Measurements from ENCODE around the gene OR2T1.

OR2T1 gene

DNA sequence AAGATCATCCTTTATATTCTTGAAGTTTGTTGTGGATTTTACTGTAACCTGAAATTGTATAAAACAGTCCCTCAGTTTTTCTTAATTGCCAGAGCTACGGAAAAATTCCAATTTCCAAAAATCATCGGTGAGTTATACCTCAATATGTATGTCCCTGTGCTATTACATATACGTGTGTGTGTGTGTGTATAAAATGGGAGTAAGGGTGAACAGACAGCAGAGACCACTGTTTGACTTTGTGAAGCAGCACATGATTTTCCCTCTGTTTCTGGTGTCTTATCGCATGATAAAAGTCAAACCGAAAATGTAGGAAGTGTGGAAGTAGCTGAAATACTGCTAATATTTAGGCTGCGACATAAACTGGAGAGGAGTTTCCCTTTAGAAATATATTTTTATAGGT lies 1.2 kb downstream of the OR2T1 start:
- H3K36me3 ChIP-seq (ENCODE audit: control insufficient read depth, insufficient read depth, low read length) = no peaks in the 10 kb centered on the region
- peak; percentile 72 for DNase-seq
- no peak overlapping the region for H4K5ac ChIP-seq (ENCODE audit: low read length)
- H2BK5ac ChIP-seq (ENCODE audit: low read length) = no peak overlapping the region
- no peak overlapping the region for H2AK5ac ChIP-seq (ENCODE audit: low read length)
- H2BK15ac ChIP-seq (replicated peaks; ENCODE audit: low read depth) = no peak overlapping the region
- no peaks in the 10 kb centered on the region for H3K79me1 ChIP-seq (ENCODE audit: low read length)
- no CpG with 5 or more reads among the region's 6 CpGs for WGBS (ENCODE audit: extremely low coverage, insufficient coverage, low lambda C conversion rate)
- no peak overlapping the region for H3K9ac ChIP-seq (ENCODE audit: low read length)
- no peak overlapping the region for H3K18ac ChIP-seq (ENCODE audit: low read length)
- H3K4me2 ChIP-seq (ENCODE audit: low read length) = no peak overlapping the region
- no peak overlapping the region for H3K27ac ChIP-seq (ENCODE audit: low read depth, low read length)
- no peaks in the 10 kb centered on the region for H3K4me1 ChIP-seq (ENCODE audit: control insufficient read depth, low read depth, low read length)
- no peak overlapping the region for H3K56ac ChIP-seq (ENCODE audit: low read length)
- no peak overlapping the region for H2BK120ac ChIP-seq (ENCODE audit: low read depth, low read length)
- H3K27me3 ChIP-seq (ENCODE audit: insufficient read depth, low read length, poor library complexity) = no peaks in the 10 kb centered on the region
- no peak overlapping the region for H3K23ac ChIP-seq (ENCODE audit: low read length)
- no peak overlapping the region for H4K8ac ChIP-seq (ENCODE audit: low read depth, low read length)
- no peaks in the 10 kb centered on the region for H3K79me2 ChIP-seq (ENCODE audit: control insufficient read depth, insufficient read depth, low read length)
- H3K4ac ChIP-seq (ENCODE audit: low read depth, low read length) = no peak overlapping the region
- H3K4me3 ChIP-seq (ENCODE audit: low read length) = no peak overlapping the region

DNA sequence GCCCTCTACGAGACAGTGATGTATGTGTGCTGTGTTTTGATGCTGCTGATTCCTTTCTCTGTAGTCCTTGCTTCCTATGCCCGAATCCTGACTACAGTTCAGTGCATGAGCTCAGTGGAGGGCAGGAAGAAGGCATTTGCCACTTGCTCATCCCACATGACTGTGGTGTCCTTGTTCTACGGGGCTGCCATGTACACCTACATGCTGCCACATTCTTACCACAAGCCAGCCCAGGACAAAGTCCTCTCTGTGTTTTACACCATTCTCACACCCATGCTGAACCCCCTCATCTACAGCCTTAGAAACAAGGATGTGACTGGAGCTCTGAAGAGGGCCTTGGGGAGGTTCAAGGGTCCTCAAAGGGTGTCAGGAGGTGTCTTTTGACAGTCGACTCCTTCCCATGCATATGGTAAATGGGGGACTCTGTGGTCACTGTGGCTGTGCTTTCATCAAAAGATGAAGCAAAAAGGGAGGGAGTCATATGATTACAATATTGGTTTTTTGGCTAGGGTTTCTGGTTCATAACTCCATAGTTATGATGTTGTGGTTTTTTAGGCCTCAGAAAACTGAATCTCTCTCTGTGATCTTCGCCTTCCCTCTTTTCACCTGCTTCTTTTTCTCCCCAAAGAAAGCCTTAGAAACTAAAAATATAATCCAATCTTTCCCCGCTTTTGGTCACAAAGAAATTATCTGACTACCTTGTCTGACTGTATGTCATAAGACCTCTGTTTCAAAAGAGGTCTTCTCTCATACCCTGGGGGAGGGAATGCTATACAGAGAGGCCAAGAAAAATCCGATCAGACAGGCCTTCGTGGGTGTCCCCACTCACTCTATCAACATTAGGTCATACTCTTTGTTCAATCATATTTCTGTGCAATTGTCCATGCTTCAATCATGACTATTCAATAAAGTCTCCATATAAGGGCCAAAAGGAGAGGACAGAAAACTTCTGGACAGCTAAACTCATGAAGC lies 4.2 kb downstream of the OR2T1 start:
- H3K79me2 ChIP-seq (ENCODE audit: control insufficient read depth, insufficient read depth, low read length) = no peaks in the 10 kb centered on the region
- H3K4ac ChIP-seq (ENCODE audit: low read depth, low read length) = no peak overlapping the region
- H3K27ac ChIP-seq (ENCODE audit: low read depth, low read length) = no peak overlapping the region
- WGBS (ENCODE audit: extremely low coverage, insufficient coverage, low lambda C conversion rate) = no CpG with 5 or more reads among the region's 8 CpGs
- H3K9ac ChIP-seq (ENCODE audit: low read length) = no peak overlapping the region
- no peak overlapping the region for H3K18ac ChIP-seq (ENCODE audit: low read length)
- no peaks in the 10 kb centered on the region for H3K4me1 ChIP-seq (ENCODE audit: control insufficient read depth, low read depth, low read length)
- H3K4me3 ChIP-seq (ENCODE audit: low read length) = no peak overlapping the region
- no peak overlapping the region for H3K56ac ChIP-seq (ENCODE audit: low read length)
- no peaks in the 10 kb centered on the region for H3K79me1 ChIP-seq (ENCODE audit: low read length)
- no peaks in the 10 kb centered on the region for H3K27me3 ChIP-seq (ENCODE audit: insufficient read depth, low read length, poor library complexity)
- H2BK120ac ChIP-seq (ENCODE audit: low read depth, low read length) = no peak overlapping the region
- no peak overlapping the region for H2BK5ac ChIP-seq (ENCODE audit: low read length)
- no peak overlapping the region for H3K23ac ChIP-seq (ENCODE audit: low read length)
- no peak overlapping the region for H2BK15ac ChIP-seq (replicated peaks; ENCODE audit: low read depth)
- H2AK5ac ChIP-seq (ENCODE audit: low read length) = no peak overlapping the region
- H4K8ac ChIP-seq (ENCODE audit: low read depth, low read length) = no peak overlapping the region
- no peak overlapping the region for H4K5ac ChIP-seq (ENCODE audit: low read length)
- no peak for DNase-seq
- no peak overlapping the region for H3K4me2 ChIP-seq (ENCODE audit: low read length)
- no peaks in the 10 kb centered on the region for H3K36me3 ChIP-seq (ENCODE audit: control insufficient read depth, insufficient read depth, low read length)

DNA sequence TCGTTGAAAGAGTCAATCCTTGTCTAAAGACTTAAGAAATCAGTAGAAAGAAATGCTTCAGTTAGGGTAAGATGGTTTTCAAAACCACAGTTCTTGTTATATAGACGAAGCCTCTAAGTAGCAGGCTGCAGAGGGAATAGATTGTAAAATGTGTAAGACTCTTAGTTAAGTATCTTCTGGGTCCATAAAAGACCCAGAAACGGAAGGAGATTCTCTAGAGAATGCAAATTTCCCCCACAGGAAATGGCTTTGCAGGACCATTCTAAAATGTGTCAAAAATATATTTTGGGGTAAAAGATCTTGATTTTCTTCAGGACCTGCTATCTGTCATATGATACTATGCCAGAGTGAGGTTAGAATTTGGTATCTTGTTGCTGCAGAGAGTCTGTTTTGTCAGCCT lies 13.4 kb downstream of the OR2T1 start:
- Histone ChIP-seq H4K8ac (ENCODE audit: low read depth, low read length) (no peak overlapping the region), H3K4ac (ENCODE audit: low read depth, low read length) (no peak overlapping the region), H3K79me2 (ENCODE audit: control insufficient read depth, insufficient read depth, low read length) (no peaks in the 10 kb centered on the region), H3K79me1 (ENCODE audit: low read length) (no peaks in the 10 kb centered on the region), H4K5ac (ENCODE audit: low read length) (no peak overlapping the region), H2BK120ac (ENCODE audit: low read depth, low read length) (no peak overlapping the region), H2BK5ac (ENCODE audit: low read length) (no peak overlapping the region), H3K9ac (ENCODE audit: low read length) (no peak overlapping the region), H3K4me1 (ENCODE audit: control insufficient read depth, low read depth, low read length) (no peaks in the 10 kb centered on the region), H3K36me3 (ENCODE audit: control insufficient read depth, insufficient read depth, low read length) (no peaks in the 10 kb centered on the region), H3K4me2 (ENCODE audit: low read length) (no peak overlapping the region), H2AK5ac (ENCODE audit: low read length) (no peak overlapping the region), H3K27me3 (ENCODE audit: insufficient read depth, low read length, poor library complexity) (no peaks in the 10 kb centered on the region), H3K23ac (ENCODE audit: low read length) (no peak overlapping the region), H3K56ac (ENCODE audit: low read length) (no peak overlapping the region), H2BK15ac (replicated peaks; ENCODE audit: low read depth) (no peak overlapping the region), H3K18ac (ENCODE audit: low read length) (no peak overlapping the region), H3K4me3 (ENCODE audit: low read length) (no peak overlapping the region), H3K27ac (ENCODE audit: low read depth, low read length) (no peak overlapping the region)
- WGBS (ENCODE audit: extremely low coverage, insufficient coverage, low lambda C conversion rate) = no CpG with 5 or more reads among the region's 3 CpGs
- no peak for DNase-seq

DNA sequence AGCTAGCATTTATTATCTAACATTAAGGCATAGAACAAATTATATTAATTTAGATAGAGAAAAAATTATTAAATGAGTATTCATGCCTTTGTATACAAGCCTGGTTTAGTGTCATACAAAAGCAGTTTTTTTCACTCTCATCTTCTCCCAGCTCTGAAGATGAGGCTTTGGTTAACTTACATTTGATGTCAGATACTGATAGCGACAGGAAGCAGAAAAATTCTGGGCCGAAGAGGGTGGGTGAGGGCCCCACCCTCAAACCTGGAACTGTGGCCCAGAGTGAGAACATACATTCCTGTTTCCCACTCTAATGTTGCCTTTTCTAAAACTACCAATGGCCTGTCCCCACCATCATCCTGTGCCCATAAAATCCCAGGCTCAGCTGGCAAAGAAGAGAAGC lies 15.0 kb downstream of the OR2T1 start:
- H3K18ac ChIP-seq (ENCODE audit: low read length) = no peak overlapping the region
- no peak overlapping the region for H3K4ac ChIP-seq (ENCODE audit: low read depth, low read length)
- H3K27me3 ChIP-seq (ENCODE audit: insufficient read depth, low read length, poor library complexity) = no peaks in the 10 kb centered on the region
- no peak overlapping the region for H2BK120ac ChIP-seq (ENCODE audit: low read depth, low read length)
- H3K4me2 ChIP-seq (ENCODE audit: low read length) = no peak overlapping the region
- H3K4me3 ChIP-seq (ENCODE audit: low read length) = no peak overlapping the region
- H2BK5ac ChIP-seq (ENCODE audit: low read length) = no peak overlapping the region
- H2BK15ac ChIP-seq (replicated peaks; ENCODE audit: low read depth) = no peak overlapping the region
- no peaks in the 10 kb centered on the region for H3K79me1 ChIP-seq (ENCODE audit: low read length)
- no peak overlapping the region for H2AK5ac ChIP-seq (ENCODE audit: low read length)
- no peak overlapping the region for H3K23ac ChIP-seq (ENCODE audit: low read length)
- no peak overlapping the region for H4K8ac ChIP-seq (ENCODE audit: low read depth, low read length)
- no peak overlapping the region for H3K27ac ChIP-seq (ENCODE audit: low read depth, low read length)
- no CpG with 5 or more reads among the region's 2 CpGs for WGBS (ENCODE audit: extremely low coverage, insufficient coverage, low lambda C conversion rate)
- DNase-seq = no peak
- H3K9ac ChIP-seq (ENCODE audit: low read length) = no peak overlapping the region
- H3K79me2 ChIP-seq (ENCODE audit: control insufficient read depth, insufficient read depth, low read length) = no peaks in the 10 kb centered on the region
- no peaks in the 10 kb centered on the region for H3K36me3 ChIP-seq (ENCODE audit: control insufficient read depth, insufficient read depth, low read length)
- H4K5ac ChIP-seq (ENCODE audit: low read length) = no peak overlapping the region
- no peaks in the 10 kb centered on the region for H3K4me1 ChIP-seq (ENCODE audit: control insufficient read depth, low read depth, low read length)
- H3K56ac ChIP-seq (ENCODE audit: low read length) = no peak overlapping the region

DNA sequence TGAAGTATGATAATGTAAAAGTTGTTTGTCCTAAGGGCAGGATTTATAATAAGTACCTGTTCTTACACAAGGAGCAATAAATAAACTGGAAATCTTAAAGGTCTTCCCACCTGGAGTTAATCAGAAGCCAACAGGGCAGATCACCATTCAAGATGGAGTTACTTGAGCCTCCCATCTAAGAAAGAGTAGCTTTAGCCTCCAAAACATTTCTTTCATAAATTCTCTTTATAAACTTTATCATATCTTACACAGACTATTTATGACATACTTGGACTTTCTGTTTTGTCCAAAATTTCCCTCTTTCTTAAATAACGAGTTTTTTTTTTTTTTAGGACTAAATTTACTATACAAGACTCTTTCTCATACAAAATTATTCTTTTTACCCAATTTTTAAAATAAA lies 18.5 kb downstream of the OR2T1 start:
- Histone ChIP-seq H3K36me3 (ENCODE audit: control insufficient read depth, insufficient read depth, low read length) (no peaks in the 10 kb centered on the region), H2BK5ac (ENCODE audit: low read length) (no peak overlapping the region), H3K18ac (ENCODE audit: low read length) (no peak overlapping the region), H2AK5ac (ENCODE audit: low read length) (no peak overlapping the region), H4K5ac (ENCODE audit: low read length) (no peak overlapping the region), H3K27me3 (ENCODE audit: insufficient read depth, low read length, poor library complexity) (no peaks in the 10 kb centered on the region), H3K9ac (ENCODE audit: low read length) (no peak overlapping the region), H3K4me1 (ENCODE audit: control insufficient read depth, low read depth, low read length) (no peaks in the 10 kb centered on the region), H2BK120ac (ENCODE audit: low read depth, low read length) (no peak overlapping the region), H3K56ac (ENCODE audit: low read length) (no peak overlapping the region), H3K4ac (ENCODE audit: low read depth, low read length) (no peak overlapping the region), H3K4me3 (ENCODE audit: low read length) (no peak overlapping the region), H3K23ac (ENCODE audit: low read length) (no peak overlapping the region), H3K4me2 (ENCODE audit: low read length) (no peak overlapping the region), H3K79me1 (ENCODE audit: low read length) (no peaks in the 10 kb centered on the region), H4K8ac (ENCODE audit: low read depth, low read length) (no peak overlapping the region), H3K79me2 (ENCODE audit: control insufficient read depth, insufficient read depth, low read length) (no peaks in the 10 kb centered on the region), H2BK15ac (replicated peaks; ENCODE audit: low read depth) (no peak overlapping the region), H3K27ac (ENCODE audit: low read depth, low read length) (no peak overlapping the region)
- peak; percentile 39 for DNase-seq
- no CpG with 5 or more reads among the region's 1 CpG for WGBS (ENCODE audit: extremely low coverage, insufficient coverage, low lambda C conversion rate)

Data from mesendoderm (in vitro differentiated cells).